ENCODE measurements around the gene ST8SIA5.
A peak's percentile ranks its signal among the peaks of the same experiment; 100 is the strongest.
"Not testable (repeated sequence)": the region's sequence is repeated elsewhere in the genome, so short reads cannot be mapped to it uniquely, and the experiment has no call there.

Gene ST8SIA5

DNA sequence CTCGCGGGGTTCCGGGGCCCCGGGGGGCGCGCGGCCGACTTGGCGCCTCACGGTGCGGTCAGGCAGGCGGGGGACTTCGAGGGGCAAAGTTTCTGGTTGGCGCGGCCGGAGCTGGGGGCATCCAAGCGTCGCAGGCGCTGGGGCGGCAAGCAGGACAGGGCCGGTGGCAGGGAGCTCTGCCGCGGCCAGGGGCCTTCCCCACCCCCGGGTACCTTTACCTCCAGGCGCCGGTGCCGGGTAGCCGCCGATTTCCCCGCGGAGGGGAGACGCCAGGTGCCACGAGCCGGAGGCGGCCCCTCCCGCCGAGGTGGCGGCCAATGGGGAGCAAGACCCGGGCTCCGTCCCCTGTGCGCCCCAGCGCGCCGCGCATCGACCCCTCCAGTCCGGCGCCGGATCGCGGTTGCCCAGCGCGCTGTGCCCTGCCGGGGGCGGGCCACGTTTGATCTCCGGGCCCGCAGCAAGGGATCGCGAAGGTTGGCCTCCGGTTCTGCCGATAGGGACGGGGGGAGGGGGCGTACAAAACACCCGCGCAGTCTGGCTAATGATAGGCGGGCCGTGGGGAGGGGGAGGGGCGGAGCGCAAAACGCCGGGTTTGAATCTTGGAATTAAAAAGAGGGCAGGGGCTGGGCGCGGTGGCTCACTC is at the start of gene ST8SIA5:
Gene ST8SIA5 (minus strand): TSS at position 495 of the 643 bp plus-strand sequence. CDS start 545 bp downstream, outside the sequence.
- no peak for DNase-seq

GRCh38 chr18:46795945-46796344 is 39.1 kb upstream of the ST8SIA5 start:
- DNase-seq: not testable (repeated sequence)

DNA sequence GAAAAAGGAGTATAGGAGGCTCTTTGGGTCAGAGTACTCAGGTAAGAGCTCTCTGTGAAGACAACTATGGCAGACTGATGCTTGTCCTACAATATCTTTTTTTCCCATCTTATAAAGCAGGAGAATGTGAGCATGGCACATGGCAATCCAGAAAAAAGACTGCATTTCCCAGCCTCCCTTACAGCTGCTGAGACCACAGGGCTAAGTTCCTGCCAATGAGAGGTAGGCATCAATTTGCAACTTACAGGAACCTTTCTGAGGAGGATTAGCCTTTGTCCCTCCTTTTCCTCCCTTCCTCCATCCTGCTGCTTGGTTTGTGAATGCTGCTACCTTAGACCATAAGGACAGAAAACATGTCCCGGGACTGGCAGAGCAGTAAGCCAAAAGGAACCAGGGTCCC is 37.8 kb upstream of the ST8SIA5 start:
- DNase-seq: no peak

- no peak for DNase-seq
Observed at GRCh38 chr18:46793565-46793964, 36.7 kb upstream of the ST8SIA5 start.

DNA sequence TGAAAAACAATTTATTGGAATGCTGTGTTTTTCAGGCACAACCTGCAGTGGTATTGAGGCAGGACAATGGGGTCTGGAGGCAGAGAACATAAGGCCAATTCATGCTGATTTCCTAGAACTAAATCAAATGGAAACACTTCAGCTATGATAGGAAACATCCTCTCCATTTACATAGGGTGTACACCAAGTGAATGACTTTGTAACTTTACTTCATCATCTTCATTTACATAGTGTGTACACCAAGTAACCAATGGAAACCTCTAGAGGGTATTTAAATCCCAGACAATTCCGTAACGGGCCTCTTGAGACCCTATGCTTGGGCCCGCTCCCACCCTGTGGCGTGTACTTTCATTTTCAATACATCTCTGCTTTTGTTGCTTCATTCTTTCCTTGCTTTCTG is 32.2 kb upstream of the ST8SIA5 start:
- DNase-seq: no peak

- DNase-seq: no peak
Observed at GRCh38 chr18:46787674-46788073, 30.8 kb upstream of the ST8SIA5 start.

- DNase-seq: no peak
Observed at GRCh38 chr18:46772357-46772756, 15.5 kb upstream of the ST8SIA5 start.

GRCh38 chr18:46771141-46771540 is 14.3 kb upstream of the ST8SIA5 start:
- DNase-seq: peak in 1 of 2 donors; percentile 30

DNA sequence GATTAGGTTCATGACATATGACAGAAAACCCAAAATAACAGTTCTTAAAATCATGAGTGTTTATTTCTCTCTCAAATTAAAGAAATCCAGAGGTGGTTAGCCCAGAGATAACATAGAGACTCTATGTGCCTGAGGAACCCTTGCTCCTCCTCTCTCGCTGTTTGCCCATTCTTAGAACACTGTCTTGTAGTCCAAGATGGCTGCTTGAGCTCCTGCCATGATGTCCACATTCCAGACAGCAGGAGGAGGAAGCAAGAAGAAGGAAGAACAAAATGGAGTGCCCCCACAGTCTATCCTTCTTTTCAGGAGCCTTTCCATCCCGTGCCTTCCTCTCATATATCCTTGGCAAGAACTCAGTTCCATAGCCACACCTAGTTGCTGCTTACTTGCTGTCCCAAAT is 13.9 kb upstream of the ST8SIA5 start:
- no peak for DNase-seq

GRCh38 chr18:46768166-46768921 is 11.5 kb upstream of the ST8SIA5 start:
- DNase-seq: no peak

- DNase-seq: no peak
Observed at GRCh38 chr18:46767217-46767616, 10.4 kb upstream of the ST8SIA5 start.

DNA sequence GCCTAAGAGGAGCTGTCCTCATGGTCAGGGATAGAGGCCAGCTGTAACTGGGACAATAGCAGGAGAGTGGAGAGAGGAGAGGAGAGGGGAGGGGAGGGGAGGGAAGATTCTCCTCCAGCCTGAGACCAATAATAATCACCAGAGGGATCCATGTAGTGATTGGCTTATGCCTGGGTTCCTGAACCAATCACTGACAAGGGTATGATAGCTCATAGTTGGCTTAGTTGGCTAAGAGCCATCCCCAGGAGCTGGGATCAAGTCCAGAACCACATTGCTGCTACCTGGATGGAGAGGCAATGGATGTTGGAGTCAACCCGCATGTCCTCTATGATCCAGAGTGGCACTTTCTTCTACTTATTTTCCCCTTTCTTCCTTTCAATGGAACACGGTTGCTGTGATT is 7.7 kb upstream of the ST8SIA5 start:
- DNase-seq: no peak

DNA sequence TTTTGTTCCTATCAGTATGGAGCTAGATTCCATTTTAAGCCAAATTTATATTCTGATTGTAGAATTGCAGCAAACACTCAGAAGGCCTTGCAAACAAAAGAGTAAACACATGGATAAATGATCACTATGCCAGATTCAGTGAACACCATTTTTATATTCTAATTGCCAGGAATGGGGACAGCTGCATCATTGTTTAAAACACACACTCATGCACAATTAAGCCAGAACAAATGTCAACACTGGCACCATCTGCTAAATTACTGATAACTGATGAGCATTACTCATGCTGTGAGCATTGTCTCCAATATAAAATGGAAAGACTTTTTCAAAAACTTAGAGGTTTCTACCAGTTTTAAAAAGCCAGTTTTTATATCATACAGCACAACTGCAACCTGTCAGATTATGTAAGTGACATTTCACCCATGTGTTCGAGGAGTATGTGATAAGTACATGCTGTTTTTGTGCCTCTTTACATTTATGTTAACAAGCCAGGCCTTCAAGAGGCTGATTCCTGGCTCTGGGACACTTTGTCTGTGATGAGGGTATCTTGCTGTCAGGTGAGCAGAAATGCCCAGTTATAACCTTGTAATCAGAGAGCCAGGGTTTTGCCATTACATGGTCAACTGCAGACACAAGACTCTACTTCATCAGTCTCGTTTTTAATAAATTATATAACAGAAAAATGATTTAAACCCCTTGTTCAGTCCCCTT is 4.4 kb upstream of the ST8SIA5 start:
- DNase-seq: peak in 1 of 2 donors; percentile 65

- DNase-seq: no peak
Observed at GRCh38 chr18:46759890-46760289, 3.0 kb upstream of the ST8SIA5 start.

GRCh38 chr18:46756025-46756558 is 761 bp downstream of the ST8SIA5 start:
- no peak for DNase-seq

GRCh38 chr18:46755315-46756024 is 1.4 kb downstream of the ST8SIA5 start:
- DNase-seq: no peak

DNA sequence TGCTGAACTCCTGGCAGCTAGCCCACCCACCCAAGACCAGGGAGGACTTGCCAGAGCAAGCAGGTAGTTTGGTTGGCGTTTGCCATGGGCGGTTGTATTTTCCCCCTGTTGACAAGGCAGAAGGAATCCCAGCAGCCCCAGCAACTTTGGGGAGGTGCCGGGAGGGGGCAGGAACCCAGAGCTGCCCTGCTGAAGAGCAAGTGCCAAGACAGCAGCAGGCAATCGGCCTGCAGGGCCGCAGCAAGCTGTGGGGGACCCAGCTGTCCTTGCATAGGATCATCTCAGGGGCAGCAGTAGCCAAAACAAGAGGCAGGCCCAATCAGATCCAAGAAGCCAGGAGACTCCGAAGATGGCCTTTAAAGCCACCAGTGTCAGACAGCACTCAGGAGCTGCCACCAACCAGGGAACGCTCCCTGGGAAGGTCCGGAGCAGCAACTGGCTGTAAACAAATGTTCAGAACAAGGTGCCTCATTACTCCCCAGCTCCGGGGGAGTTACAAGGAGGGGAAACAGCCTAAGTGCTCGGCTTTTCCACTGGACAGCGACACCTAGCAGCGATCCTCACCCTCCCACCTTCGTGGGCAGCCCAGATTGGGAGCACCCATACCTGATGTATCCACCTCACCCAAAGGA is 2.1 kb downstream of the ST8SIA5 start:
- no peak for DNase-seq

DNA sequence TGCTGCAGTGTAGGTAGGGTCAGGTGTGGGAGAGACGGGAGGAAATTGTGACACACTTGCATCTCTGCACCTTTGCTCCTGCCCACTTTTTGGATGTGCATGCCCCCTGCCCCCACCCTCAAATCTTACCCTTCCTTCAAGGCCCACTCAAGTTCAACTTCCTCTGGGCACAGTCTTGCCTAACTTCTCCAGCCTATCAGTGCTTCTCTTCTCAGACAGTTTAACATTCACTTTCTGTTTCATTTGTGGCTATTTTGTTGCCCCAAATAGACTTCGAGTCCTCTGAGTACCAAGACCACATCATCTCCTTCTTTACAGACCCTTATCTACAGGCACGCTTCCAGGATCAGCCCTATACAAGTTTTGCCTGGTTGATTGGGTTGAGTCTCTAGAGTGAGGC is 2.7 kb downstream of the ST8SIA5 start:
- DNase-seq: no peak

GRCh38 chr18:46751882-46752281 is 5.0 kb downstream of the ST8SIA5 start:
- DNase-seq: no peak

DNA sequence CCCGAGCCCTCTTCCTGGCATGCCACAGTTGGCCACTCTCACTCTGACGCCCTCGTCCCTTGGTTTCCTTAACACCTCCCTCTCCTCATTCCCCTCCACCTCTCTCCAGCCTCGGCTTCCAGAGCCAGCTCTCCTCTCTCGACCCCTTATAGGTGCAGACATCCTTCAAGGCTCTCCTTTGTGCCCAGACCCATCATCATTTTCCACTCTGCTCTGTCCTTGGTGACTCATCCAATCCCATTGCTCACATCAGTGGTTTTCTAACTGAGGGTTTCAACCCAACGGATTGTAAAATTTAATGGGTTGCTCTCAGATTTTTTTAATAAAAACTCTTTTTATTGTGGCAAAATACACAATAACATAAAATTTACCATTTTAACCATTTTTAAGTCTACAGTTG is 6.2 kb downstream of the ST8SIA5 start:
- DNase-seq: no peak

DNA sequence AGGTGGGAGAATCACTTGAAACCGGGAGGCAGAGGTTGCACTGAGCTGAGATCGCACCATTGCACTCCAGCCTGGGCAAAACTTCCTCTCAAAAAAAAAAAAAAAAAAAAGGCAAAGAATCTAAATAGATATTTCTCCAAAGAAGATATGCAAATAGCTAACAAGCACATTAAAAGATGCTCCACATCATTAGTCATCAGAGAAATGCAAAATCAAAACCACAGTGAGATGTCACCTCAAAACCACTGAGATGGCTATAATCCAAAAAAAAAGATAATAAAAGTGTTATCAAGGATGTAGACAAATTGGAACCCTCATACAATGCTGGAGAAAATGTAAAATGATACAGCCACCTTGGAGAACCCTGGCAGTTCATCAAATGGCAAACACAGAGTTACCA is 8.4 kb downstream of the ST8SIA5 start:
- DNase-seq: no peak

DNA sequence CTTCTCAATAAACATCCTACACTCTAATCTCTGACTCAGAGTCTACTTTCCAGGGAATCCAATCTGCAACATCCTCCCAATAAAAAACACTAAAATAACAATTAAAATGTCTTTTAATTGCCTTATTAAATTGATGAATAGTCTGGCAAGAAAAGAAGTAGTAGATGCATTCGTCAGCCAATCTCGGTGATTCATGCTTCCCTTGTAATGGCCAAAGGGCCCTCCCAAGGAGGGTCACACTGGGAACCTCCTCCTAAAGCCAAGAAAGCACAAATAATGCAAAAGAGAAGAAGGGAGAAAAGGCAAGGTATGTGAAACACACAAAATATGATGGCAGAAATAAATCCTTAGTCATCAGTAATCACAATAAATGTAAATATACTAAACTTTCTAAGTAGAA is 16.8 kb downstream of the ST8SIA5 start:
- no peak for DNase-seq
